ENCODE results near the gene FBLN1.

The FBLN1 gene

DNA sequence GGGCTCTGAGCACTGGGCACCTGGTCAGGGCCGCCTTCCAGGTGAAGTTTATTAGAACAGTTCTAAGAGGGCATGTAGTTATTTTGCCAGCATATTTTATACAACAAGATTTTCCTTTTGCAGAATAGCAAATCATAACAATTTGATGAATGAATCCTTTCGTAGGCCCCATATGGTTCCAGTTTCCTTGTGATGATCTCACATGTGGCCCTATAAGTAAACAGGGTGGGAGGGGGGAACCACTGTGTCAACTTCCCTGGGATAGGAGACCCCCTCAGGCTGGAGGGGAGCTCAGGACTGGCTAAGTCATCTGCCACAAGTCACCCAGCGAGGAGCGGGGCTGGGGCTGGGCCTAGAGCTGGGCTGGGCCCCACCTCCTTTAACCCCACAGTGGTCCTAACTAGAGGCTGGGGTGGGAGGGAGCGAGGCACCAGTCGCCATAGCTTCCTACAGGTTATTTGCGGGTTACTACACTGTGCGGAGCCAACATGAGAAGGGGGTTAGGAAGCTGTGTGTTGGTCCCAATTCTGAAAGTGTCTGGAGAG is 4.2 kb downstream of the FBLN1 start:
- Histone ChIP-seq H3K4me3 (peak overlapping the region; percentile 5 to 61), H3K4me1 (peaks cover 0 to 44% (median 26%) of the 10 kb centered on the region in 4 donors)
- intact Hi-C loops (cut with DNase I; ENCODE audit: low total_unique reads), result no loop called here

DNA sequence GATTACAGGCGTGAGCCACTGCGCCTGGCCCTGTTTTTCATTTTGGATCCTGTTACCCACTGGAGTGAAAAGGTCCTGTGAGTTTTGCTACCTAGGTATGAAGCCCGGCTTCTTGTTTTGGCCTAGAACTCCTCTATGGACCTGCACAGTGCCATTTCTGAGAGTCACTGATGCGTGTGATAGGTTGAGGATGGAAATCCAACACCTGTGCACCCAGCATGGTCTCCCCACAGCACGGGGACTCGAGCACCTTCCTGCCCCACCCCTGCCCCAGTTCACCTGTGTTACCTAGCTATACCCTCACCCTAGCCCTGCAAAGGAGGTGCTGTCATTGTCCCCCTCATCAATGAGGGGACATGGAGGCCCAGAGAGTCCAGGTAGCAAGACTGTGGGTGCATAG is 5.1 kb downstream of the FBLN1 start:
- intact Hi-C loops (cut with DNase I; ENCODE audit: low total_unique reads), result no loop called here

More for the DNA sequence above, 4.2 kb downstream of the FBLN1 start:
- no peak for DNase-seq
- Histone ChIP-seq H3K36me3 (no peaks in the 10 kb centered on the region), H3K27ac (peak overlapping the region in 1 of 2 donors; percentile 10), H3K9me3 (no peaks in the 10 kb centered on the region), H3K27me3 (peaks cover 0 to 37% of the 10 kb centered on the region in 2 donors)
- TF ChIP-seq, protein P1, sequence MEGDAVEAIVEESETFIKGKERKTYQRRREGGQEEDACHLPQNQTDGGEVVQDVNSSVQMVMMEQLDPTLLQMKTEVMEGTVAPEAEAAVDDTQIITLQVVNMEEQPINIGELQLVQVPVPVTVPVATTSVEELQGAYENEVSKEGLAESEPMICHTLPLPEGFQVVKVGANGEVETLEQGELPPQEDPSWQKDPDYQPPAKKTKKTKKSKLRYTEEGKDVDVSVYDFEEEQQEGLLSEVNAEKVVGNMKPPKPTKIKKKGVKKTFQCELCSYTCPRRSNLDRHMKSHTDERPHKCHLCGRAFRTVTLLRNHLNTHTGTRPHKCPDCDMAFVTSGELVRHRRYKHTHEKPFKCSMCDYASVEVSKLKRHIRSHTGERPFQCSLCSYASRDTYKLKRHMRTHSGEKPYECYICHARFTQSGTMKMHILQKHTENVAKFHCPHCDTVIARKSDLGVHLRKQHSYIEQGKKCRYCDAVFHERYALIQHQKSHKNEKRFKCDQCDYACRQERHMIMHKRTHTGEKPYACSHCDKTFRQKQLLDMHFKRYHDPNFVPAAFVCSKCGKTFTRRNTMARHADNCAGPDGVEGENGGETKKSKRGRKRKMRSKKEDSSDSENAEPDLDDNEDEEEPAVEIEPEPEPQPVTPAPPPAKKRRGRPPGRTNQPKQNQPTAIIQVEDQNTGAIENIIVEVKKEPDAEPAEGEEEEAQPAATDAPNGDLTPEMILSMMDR (IDR thresholded peaks at IDR 0.05), result no peak

DNA sequence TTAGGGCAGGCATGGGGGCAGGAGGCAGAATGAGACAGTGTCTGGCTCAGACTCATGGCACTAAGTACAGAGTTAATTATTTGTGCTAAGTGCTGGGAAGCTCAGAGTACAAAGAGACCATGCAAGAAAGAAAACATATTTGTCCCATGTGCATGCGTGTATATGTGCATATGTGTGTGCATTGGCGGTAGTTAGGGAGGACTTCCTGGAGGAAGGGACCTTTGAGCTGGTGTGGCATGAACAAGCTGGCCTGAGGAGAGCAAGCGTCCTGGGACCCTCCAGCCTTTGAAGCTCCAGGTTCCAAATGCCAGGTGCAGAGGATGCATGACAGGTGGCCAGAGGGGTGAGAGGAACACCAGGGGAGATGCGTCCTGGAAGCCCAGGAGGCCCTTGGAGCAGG is 6.1 kb downstream of the FBLN1 start:
- H3K4me3 ChIP-seq, result no peak overlapping the region
- no peaks in the 10 kb centered on the region for H3K9me3 ChIP-seq
- H3K4me1 ChIP-seq, result peaks cover 0 to 35% (median 20%) of the 10 kb centered on the region in 4 donors
- peaks cover 0 to 20% of the 10 kb centered on the region in 2 donors for H3K27me3 ChIP-seq
- no peak overlapping the region for H3K27ac ChIP-seq
- no peak for DNase-seq
- TF ChIP-seq, protein P1 (IDR thresholded peaks at IDR 0.05), result no peak
- intact Hi-C loops (cut with DNase I; ENCODE audit: low total_unique reads), result no loop called here
- no peaks in the 10 kb centered on the region for H3K36me3 ChIP-seq

More for the DNA sequence above, 5.1 kb downstream of the FBLN1 start:
- Histone ChIP-seq H3K27ac (no peak overlapping the region), H3K36me3 (no peaks in the 10 kb centered on the region), H3K27me3 (peaks cover 0 to 29% of the 10 kb centered on the region in 2 donors), H3K4me1 (peaks cover 0 to 45% (median 28%) of the 10 kb centered on the region in 4 donors), H3K9me3 (no peaks in the 10 kb centered on the region), H3K4me3 (no peak overlapping the region)
- TF ChIP-seq, protein P1 (IDR thresholded peaks at IDR 0.05), result no peak
- DNase-seq, result no peak

DNA sequence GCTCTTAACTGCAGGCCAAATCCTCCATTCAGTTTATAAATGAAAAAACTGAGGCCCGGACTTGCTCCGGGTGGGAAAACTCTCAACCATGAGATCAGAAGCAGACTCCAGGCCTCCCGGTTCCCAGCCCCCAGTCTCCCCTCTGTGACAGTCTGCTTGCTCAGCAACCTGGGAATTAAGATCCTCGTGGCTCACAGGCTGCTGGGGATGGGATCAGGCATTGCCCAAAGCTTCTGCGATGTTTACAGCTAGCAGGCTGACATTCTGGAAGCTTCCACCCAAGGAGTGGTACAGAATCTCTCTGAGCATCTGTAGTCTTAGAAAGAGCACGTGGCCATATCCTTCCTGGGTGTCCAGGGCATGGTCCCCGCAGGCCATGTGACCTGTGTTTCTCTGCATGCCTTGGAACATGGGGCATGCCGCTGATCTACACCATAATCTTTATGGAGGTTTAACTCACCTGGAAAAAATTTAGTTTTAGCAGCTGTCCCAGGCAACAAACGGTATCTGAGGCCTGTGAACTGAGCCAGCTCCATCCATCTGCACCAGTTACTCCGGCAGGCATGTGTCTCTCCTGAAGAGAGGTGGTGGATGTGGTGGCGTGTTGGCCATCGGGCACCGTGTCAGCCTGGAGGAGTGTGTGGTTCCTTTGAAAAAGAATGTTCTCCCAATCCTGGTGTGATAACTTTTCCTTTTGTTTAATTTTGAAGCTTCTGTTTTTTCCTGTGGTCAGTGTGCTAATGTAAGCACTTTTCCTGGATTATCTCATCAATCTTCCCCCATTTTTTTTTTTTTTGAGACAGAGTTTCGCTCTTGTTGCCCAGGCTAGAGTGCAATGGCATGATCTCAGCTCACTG is 7.9 kb downstream of the FBLN1 start:
- Histone ChIP-seq H3K27me3 (peaks cover 0 to 11% of the 10 kb centered on the region in 2 donors), H3K9me3 (no peaks in the 10 kb centered on the region), H3K36me3 (no peaks in the 10 kb centered on the region), H3K4me1 (peaks cover 0 to 34% (median 8%) of the 10 kb centered on the region in 4 donors), H3K27ac (peak overlapping the region; percentile 69 to 73), H3K4me3 (no peak overlapping the region)
- peak in 1 of 2 donors; percentile 60 for DNase-seq
- TF ChIP-seq, protein P1 (IDR thresholded peaks at IDR 0.05), result no peak
- intact Hi-C loops (cut with DNase I; ENCODE audit: low total_unique reads), result no loop called here

DNA sequence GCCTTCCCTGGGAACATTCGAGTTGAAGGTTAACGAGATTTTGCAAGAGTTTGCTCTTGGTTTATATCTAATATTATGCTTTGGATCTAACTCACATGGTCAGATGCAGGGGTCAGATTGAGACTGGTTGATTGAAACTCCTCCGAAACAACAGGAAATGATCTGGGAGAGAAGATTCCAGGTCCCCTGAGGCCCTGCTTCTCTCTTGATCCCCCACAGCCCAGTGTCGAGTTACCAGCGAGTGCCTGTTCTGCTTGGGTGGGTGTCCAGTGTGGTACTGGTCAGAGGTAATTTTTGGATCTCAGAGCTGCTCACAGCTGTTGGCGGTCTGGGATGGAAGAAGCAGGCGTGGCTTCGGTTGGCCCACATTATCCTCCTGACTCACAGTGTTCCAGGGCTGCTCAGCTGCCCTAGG is 9.2 kb downstream of the FBLN1 start:
- peak overlapping the region; percentile 69 to 73 for H3K27ac ChIP-seq
- TF ChIP-seq, protein P1 (IDR thresholded peaks at IDR 0.05), result no peak
- no peak overlapping the region for H3K4me3 ChIP-seq
- H3K9me3 ChIP-seq, result no peaks in the 10 kb centered on the region
- no peaks in the 10 kb centered on the region for H3K36me3 ChIP-seq
- intact Hi-C loops (cut with DNase I; ENCODE audit: low total_unique reads), result no loop called here
- peak; percentile 87 to 90 for DNase-seq
- peaks cover 0 to 7% of the 10 kb centered on the region in 2 donors for H3K27me3 ChIP-seq
- peaks cover 0 to 46% (median 12%) of the 10 kb centered on the region in 4 donors for H3K4me1 ChIP-seq

Data from tibial artery (tissue), 4 donors.